CD14-positive monocyte (primary cell): ENCODE data around the gene CNGA1. TPM values are rescaled to one million over a fixed set of nuclear protein-coding genes. Genes with fewer than 3 reads are reported as not detected.

Experiments
- DNase-seq, 3 donors: peaks; one replicate each; pipeline ENCODE4 v3.0.0-alpha.2; 2011 to 2022
- H2AFZ ChIP-seq: 2 replicates; pipeline ENCODE4 v1.6.0; 2012; ENCODE audit warnings: mild to moderate bottlenecking, low read depth, low read length, inconsistent platforms; ENCODE audit not compliant: insufficient read depth, poor library complexity, severe bottlenecking
- H3K27ac ChIP-seq, 2 donors: 1 replicate in 1 of 2; 2 replicates in 1 of 2; pipeline ENCODE4 v1.5.1; 2012 to 2013; ENCODE audit warnings: low read length in 2 of 2, control low read depth in 1 of 2, inconsistent platforms in 1 of 2, low read depth in 1 of 2, mild to moderate bottlenecking in 1 of 2
- H3K27me3 ChIP-seq, 2 donors: one replicate each; pipeline versions ENCODE4 v1.6.0 to v1.6.1; 2011 to 2013; ENCODE audit warnings: low read length in 2 of 2; ENCODE audit not compliant: control insufficient read depth in 2 of 2, insufficient read depth in 2 of 2
- H3K36me3 ChIP-seq, 2 donors: replicated peaks in 1 of 2; 1 replicate in 1 of 2; 2 replicates in 1 of 2; pipeline versions ENCODE4 v1.5.1 to v1.6.1; 2012 to 2013; ENCODE audit warnings: low read length in 2 of 2, control low read depth in 1 of 2, inconsistent platforms in 1 of 2, mild to moderate bottlenecking in 1 of 2; ENCODE audit not compliant: insufficient read depth in 2 of 2, control insufficient read depth in 1 of 2
- H3K4me1 ChIP-seq, 2 donors: 1 replicate in 1 of 2; 2 replicates in 1 of 2; pipeline versions ENCODE4 v1.5.1 to v1.6.1; 2012 to 2013; ENCODE audit warnings: low read length in 2 of 2, control low read depth in 1 of 2, inconsistent platforms in 1 of 2, mild to moderate bottlenecking in 1 of 2, moderate library complexity in 1 of 2; ENCODE audit not compliant: insufficient read depth in 2 of 2, control insufficient read depth in 1 of 2
- H3K4me2 ChIP-seq: replicated peaks from 2 replicates; pipeline ENCODE3; 2012; ENCODE audit warnings: low read length, moderate library complexity, mild to moderate bottlenecking; ENCODE audit not compliant: poor library complexity, severe bottlenecking; ENCODE audit errors: extremely low read depth
- H3K4me3 ChIP-seq, 3 experiments: fragments of 200-600 bp in 1 of 3; sonication (generic) in 1 of 3; replicated peaks in 1 of 3; 1 replicate in 2 of 3; 2 replicates in 1 of 3; pipeline ENCODE4 v1.5.1; 2011 to 2013; ENCODE audit warnings: low read length in 3 of 3, mild to moderate bottlenecking in 3 of 3, control low read depth in 2 of 3, low read depth in 2 of 3, inconsistent platforms in 1 of 3, moderate library complexity in 1 of 3
- H3K79me2 ChIP-seq: 2 replicates; pipeline ENCODE4 v1.6.0; 2012; ENCODE audit warnings: mild to moderate bottlenecking, control low read depth, inconsistent platforms, low read length, moderate library complexity; ENCODE audit not compliant: insufficient read depth
- H3K9ac ChIP-seq: 2 replicates; pipeline ENCODE4 v1.6.0; 2017; ENCODE audit warnings: low read length, mild to moderate bottlenecking; ENCODE audit not compliant: insufficient read depth, poor library complexity, severe bottlenecking
- H3K9me3 ChIP-seq, 2 donors: replicated peaks in 1 of 2; 1 replicate in 1 of 2; 2 replicates in 1 of 2; pipeline versions ENCODE4 v1.5.1 to v1.6.1; 2012 to 2013; ENCODE audit warnings: low read length in 2 of 2, control low read depth in 1 of 2; ENCODE audit not compliant: control insufficient read depth in 1 of 2, insufficient read depth in 1 of 2
- H4K20me1 ChIP-seq: 2 replicates; pipeline ENCODE4 v1.6.0; 2012; ENCODE audit warnings: mild to moderate bottlenecking, low read length, control low read depth, moderate library complexity; ENCODE audit not compliant: insufficient read depth
- H3K27ac Mint-ChIP-seq, 7 donors: one replicate each; pipeline ENCODE4 v1.8.0; 2020; ENCODE audit warnings: mild to moderate bottlenecking in 7 of 7, mixed read lengths in 7 of 7, moderate library complexity in 6 of 7, inconsistent platforms in 2 of 7
- H3K27me3 Mint-ChIP-seq, 3 donors: one replicate each; pipeline ENCODE4 v1.8.0; 2021 to 2022; ENCODE audit warnings: low read depth in 3 of 3, mild to moderate bottlenecking in 3 of 3, mixed read lengths in 3 of 3, moderate library complexity in 3 of 3, inconsistent platforms in 1 of 3
- H3K36me3 Mint-ChIP-seq, 2 donors: one replicate each; pipeline ENCODE4 v1.8.0; 2020; ENCODE audit warnings: mixed read lengths in 2 of 2, inconsistent platforms in 1 of 2, mild to moderate bottlenecking in 1 of 2
- H3K4me1 Mint-ChIP-seq: one replicate; pipeline ENCODE4 v1.8.0; 2020; ENCODE audit warnings: mild to moderate bottlenecking, mixed read lengths
- H3K4me3 Mint-ChIP-seq, 2 donors: one replicate each; pipeline ENCODE4 v1.8.0; 2020; ENCODE audit warnings: mild to moderate bottlenecking in 2 of 2, mixed read lengths in 2 of 2, moderate library complexity in 1 of 2
- H3K9me3 Mint-ChIP-seq, 7 donors: one replicate each; pipeline ENCODE4 v1.8.0; 2020 to 2022; ENCODE audit warnings: mixed read lengths in 7 of 7, mild to moderate bottlenecking in 6 of 7, moderate library complexity in 6 of 7, inconsistent platforms in 2 of 7
- CTCF ChIP-seq: fragments of 200-600 bp; IDR thresholded peaks from one replicate; pipeline ENCODE4 v1.8.0; 2022; ENCODE audit warnings: antibody characterized with exemption, mild to moderate bottlenecking
- WGBS: methylation state at CpG from one replicate; pipeline ENCODE4 v1.1.5; 2013; ENCODE audit warnings: missing lambda C conversion rate; ENCODE audit not compliant: insufficient coverage; 5-methylcytosine and 5-hydroxymethylcytosine counted together
- intact Hi-C, 2 donors: fragments of 100-400 bp; cut with micrococcal nuclease; formaldehyde crosslinking; loops; one replicate each; pipeline versions ENCODE4 v1.15.0 to v1.15.1; 2023
- polyA plus RNA-seq, 3 donors: library from polyadenylated mRNA; depleted of rRNA in 1 of 3; unstranded in 2 of 3; stranded (reverse) in 1 of 3; fragments of 300-500 nt in 2 of 3; fragments of >200 nt in 1 of 3; fragmentation: Illumina TruSeq in 2 of 3; gene quantifications; 1 replicate in 2 of 3; 2 replicates in 1 of 3; pipeline ENCODE4 v1.2.3, GENCODE V29; 2012 to 2021

The CNGA1 gene
- polyA plus RNA-seq, 3 donors: not detected

GRCh38 chr4:47913330-47913729, 103.2 kb downstream of the CNGA1 start:
- H3K27me3 ChIP-seq: no peaks in the 10 kb centered on the region
- no peak for TF ChIP-seq CTCF
- WGBS: 29% methylated on average over 1 of the region's 4 CpGs
- Mint-ChIP-seq H3K4me3 (peak overlapping the region; percentile 96 to 98), H3K36me3 (peaks cover 28 to 29% of the 10 kb centered on the region in 2 donors), H3K27me3 (peaks cover 0 to 2% (median 0%) of the 10 kb centered on the region in 3 donors), H3K4me1 (peaks cover 40% of the 10 kb centered on the region), H3K9me3 (peaks cover 0 to 4% (median 2%) of the 10 kb centered on the region in 7 donors), H3K27ac (peak overlapping the region in 2 of 7 donors; percentile 26 to 89)
- peak overlapping the region; percentile 67 to 99 (median 99) for H3K4me3 ChIP-seq
- H3K79me2 ChIP-seq: peaks cover 25% of the 10 kb centered on the region
- peak overlapping the region; percentile 83 for H3K9ac ChIP-seq
- H3K27ac ChIP-seq: peak overlapping the region in 1 of 2 donors; percentile 89
- H3K36me3 ChIP-seq: peaks cover 3 to 25% of the 10 kb centered on the region in 2 donors
- peaks cover 5% of the 10 kb centered on the region for H4K20me1 ChIP-seq
- H3K4me1 ChIP-seq: peaks cover 17 to 47% of the 10 kb centered on the region in 2 donors
- peak overlapping the region; percentile 99 for H2AFZ ChIP-seq
- H3K4me2 ChIP-seq: peak overlapping the region; percentile 96
- no peaks in the 10 kb centered on the region for H3K9me3 ChIP-seq
- intact Hi-C loops: no loop called here
- no peak for DNase-seq

- Histone ChIP-seq H3K27ac (peak overlapping the region in 1 of 2 donors; percentile 70), H3K27me3 (no peaks in the 10 kb centered on the region), H4K20me1 (peaks cover 6% of the 10 kb centered on the region), H3K9ac (no peak overlapping the region), H2AFZ (no peak overlapping the region), H3K9me3 (no peaks in the 10 kb centered on the region), H3K36me3 (peaks cover 30 to 77% of the 10 kb centered on the region in 2 donors), H3K4me2 (no peak overlapping the region), H3K79me2 (peaks cover 9% of the 10 kb centered on the region), H3K4me1 (peaks cover 0 to 23% of the 10 kb centered on the region in 2 donors), H3K4me3 (no peak overlapping the region)
- TF ChIP-seq CTCF: no peak
- Mint-ChIP-seq H3K36me3 (peaks cover 62 to 64% of the 10 kb centered on the region in 2 donors), H3K9me3 (no peaks in the 10 kb centered on the region), H3K4me3 (no peak overlapping the region), H3K27ac (peak overlapping the region in 4 of 7 donors; percentile 16 to 82 (median 70)), H3K4me1 (peaks cover 30% of the 10 kb centered on the region), H3K27me3 (no peaks in the 10 kb centered on the region)
- 0% methylated on average over 1 of the region's 1 CpG for WGBS
- intact Hi-C loops: no loop called here
- DNase-seq: no peak
Measured at GRCh38 chr4:47907089-47907646, 109.3 kb downstream of the CNGA1 start.
